ENCODE results near the gene DPH5.
"Not testable (repeated sequence)": the region's sequence is repeated elsewhere in the genome, so short reads cannot be mapped to it uniquely, and the experiment has no call there.

The DPH5 gene

DNA sequence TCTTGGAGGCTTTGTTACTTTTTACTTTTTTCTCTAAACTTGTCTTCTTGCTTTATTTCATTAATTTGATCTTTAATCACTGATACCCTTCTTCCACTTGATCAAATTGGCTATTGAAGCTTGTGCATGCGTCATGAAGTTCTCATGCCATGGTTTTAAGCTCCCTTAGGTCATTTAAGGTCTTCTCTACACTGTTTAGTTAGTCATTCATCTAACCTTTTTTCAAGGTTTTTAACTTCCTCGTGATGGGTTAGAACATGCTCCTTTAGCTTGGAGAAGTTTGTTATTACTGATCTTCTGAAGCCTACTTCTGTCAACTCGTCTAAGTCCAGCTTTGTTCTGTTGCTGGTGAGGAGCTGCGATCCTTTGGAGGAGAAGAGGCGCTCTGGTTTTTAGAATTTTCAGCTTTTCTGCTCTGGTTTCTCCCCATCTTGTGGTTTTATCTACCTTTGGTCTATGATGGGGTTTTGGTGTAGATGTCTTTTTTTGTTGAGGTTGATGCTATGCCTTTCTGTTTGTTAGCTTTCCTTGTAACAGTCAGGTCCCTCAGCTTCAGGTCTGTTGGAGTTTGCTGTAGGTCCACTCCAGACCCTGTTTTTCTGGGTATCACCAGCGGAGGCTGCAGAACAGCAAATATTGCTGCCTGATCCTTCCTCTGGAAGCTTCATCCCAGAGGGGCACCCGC is 76.7 kb downstream of the DPH5 start:
- not testable (repeated sequence) for H3K27ac ChIP-seq (ENCODE audit: low read depth, low read length); H3K27me3 ChIP-seq (ENCODE audit: control insufficient read depth in 1 of 2, insufficient read depth in 2 of 2, low read length in 2 of 2); H3K9ac ChIP-seq (ENCODE audit: low read depth in 1 of 2, low read length in 2 of 2); H3K9me3 ChIP-seq (ENCODE audit: control insufficient read depth in 1 of 2, low read length in 2 of 2); H3K4me1 ChIP-seq (ENCODE audit: control insufficient read depth in 1 of 2, insufficient read depth in 2 of 2, low read length in 2 of 2); H3K4me3 ChIP-seq (ENCODE audit: low read depth in 1 of 2, low read length in 2 of 2)
- peaks cover 0 to 18% of the 10 kb centered on the region in 2 donors for H3K36me3 ChIP-seq (ENCODE audit: control insufficient read depth in 1 of 2, insufficient read depth in 2 of 2, low read length in 2 of 2)

DNA sequence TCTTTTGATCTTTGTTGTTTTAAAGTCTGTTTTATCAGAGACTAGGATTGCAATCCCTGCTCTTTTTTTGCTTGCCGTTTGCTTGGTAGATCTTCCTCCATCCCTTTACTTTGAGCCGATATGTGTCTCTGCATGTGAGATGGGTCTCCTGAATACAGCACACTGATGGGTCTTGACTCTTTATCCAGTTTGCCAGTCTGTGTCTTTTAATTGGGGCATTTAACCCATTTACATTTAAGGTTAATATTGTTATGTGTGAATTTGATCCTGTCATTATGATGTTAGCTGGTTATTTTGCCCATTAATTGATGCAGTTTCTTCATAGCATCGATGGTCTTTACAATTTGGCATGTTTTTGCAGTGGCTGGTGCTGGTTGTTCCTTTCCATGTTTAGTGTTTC is 77.8 kb downstream of the DPH5 start:
- not testable (repeated sequence) for H3K4me1 ChIP-seq (ENCODE audit: control insufficient read depth in 1 of 2, insufficient read depth in 2 of 2, low read length in 2 of 2); H3K9ac ChIP-seq (ENCODE audit: low read depth in 1 of 2, low read length in 2 of 2); H3K27me3 ChIP-seq (ENCODE audit: control insufficient read depth in 1 of 2, insufficient read depth in 2 of 2, low read length in 2 of 2); H3K9me3 ChIP-seq (ENCODE audit: control insufficient read depth in 1 of 2, low read length in 2 of 2); H3K4me3 ChIP-seq (ENCODE audit: low read depth in 1 of 2, low read length in 2 of 2); H3K27ac ChIP-seq (ENCODE audit: low read depth, low read length)
- peaks cover 0 to 22% of the 10 kb centered on the region in 2 donors for H3K36me3 ChIP-seq (ENCODE audit: control insufficient read depth in 1 of 2, insufficient read depth in 2 of 2, low read length in 2 of 2)

DNA sequence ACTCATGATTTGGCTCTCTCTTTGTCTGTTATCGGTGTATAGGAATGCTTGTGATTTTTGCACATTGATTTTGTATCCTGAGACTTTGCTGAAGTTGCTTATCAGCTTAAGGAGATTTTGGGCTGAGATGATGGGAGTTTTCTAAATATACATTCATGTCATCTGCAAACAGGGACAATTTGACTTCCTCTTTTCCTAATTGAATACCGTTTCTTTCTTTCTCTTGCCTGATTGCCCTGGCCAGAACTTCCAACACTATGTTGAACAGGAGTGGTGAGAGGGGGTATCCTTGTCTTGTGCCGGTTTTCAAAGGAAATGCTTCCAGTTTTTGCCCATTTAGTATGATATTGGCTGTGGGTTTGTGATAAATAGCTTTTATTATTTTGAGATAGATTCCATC is 79.5 kb downstream of the DPH5 start:
- not testable (repeated sequence) for H3K4me1 ChIP-seq (ENCODE audit: control insufficient read depth in 1 of 2, insufficient read depth in 2 of 2, low read length in 2 of 2); H3K27me3 ChIP-seq (ENCODE audit: control insufficient read depth in 1 of 2, insufficient read depth in 2 of 2, low read length in 2 of 2); H3K9ac ChIP-seq (ENCODE audit: low read depth in 1 of 2, low read length in 2 of 2); H3K27ac ChIP-seq (ENCODE audit: low read depth, low read length); H3K9me3 ChIP-seq (ENCODE audit: control insufficient read depth in 1 of 2, low read length in 2 of 2); H3K4me3 ChIP-seq (ENCODE audit: low read depth in 1 of 2, low read length in 2 of 2)
- peaks cover 0 to 14% of the 10 kb centered on the region in 2 donors for H3K36me3 ChIP-seq (ENCODE audit: control insufficient read depth in 1 of 2, insufficient read depth in 2 of 2, low read length in 2 of 2)

DNA sequence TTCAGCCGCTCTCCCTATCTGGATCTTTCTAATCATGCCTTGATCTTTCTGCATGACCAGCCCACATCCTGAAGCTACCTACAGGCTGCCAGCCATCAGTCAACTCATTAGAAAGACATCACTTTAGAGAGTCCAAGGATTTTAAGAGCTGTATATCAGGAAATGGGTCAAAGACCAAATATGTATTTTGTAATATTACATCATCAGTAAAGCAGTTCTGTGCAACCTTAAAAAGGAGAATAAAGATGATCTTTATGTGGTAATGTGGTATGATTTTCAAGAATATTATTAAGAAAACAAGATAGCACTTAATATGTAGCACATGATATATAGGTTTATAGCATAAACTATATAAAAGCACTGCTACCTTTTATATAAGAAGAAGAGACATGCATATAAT is 82.1 kb downstream of the DPH5 start:
- H3K4me1 ChIP-seq (ENCODE audit: control insufficient read depth in 1 of 2, insufficient read depth in 2 of 2, low read length in 2 of 2) = no peaks in the 10 kb centered on the region
- no peak overlapping the region for H3K4me3 ChIP-seq (ENCODE audit: low read depth in 1 of 2, low read length in 2 of 2)
- H3K36me3 ChIP-seq (ENCODE audit: control insufficient read depth in 1 of 2, insufficient read depth in 2 of 2, low read length in 2 of 2) = peaks cover under 1 to 16% of the 10 kb centered on the region in 2 donors
- H3K27me3 ChIP-seq (ENCODE audit: control insufficient read depth in 1 of 2, insufficient read depth in 2 of 2, low read length in 2 of 2) = no peaks in the 10 kb centered on the region
- H3K9ac ChIP-seq (ENCODE audit: low read depth in 1 of 2, low read length in 2 of 2) = no peak overlapping the region
- no peaks in the 10 kb centered on the region for H3K9me3 ChIP-seq (ENCODE audit: control insufficient read depth in 1 of 2, low read length in 2 of 2)
- no peak overlapping the region for H3K27ac ChIP-seq (ENCODE audit: low read depth, low read length)

DNA sequence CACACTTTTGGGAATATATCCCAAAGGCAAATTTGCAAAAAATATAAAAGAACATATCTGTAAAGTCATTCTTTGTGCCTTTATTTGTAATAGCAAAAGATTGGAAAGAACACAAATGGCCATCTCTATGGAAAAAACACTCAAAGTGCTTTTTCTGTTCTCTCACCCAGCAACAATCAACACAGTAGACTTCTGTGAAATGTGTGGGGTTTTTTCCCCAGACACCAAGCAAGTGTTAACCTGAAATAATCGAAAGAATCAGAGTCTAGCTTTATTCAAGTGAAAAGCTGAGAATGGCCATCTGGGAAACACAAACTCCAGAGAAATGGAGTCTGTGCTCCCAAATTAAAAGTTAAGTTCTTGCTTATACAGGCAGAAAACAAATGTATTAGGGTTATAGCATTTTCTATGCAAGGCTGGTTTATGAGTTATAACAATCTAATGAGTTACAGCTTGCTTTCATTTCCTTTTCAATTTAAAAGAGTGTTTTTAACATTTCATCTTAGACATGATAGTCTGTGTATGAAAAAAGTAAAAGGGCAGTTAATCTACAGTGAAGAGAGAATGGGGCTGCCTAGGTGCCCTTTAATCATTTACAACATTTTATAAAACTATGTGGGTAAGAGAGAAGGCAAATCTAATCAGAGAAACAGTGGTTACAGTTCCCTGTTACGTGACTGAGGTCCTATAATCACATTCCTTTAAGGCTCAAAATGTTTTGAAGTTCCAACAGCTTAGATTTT is 83.1 kb downstream of the DPH5 start:
- no peaks in the 10 kb centered on the region for H3K27me3 ChIP-seq (ENCODE audit: control insufficient read depth in 1 of 2, insufficient read depth in 2 of 2, low read length in 2 of 2)
- H3K27ac ChIP-seq (ENCODE audit: low read depth, low read length) = no peak overlapping the region
- no peaks in the 10 kb centered on the region for H3K4me1 ChIP-seq (ENCODE audit: control insufficient read depth in 1 of 2, insufficient read depth in 2 of 2, low read length in 2 of 2)
- H3K9me3 ChIP-seq (ENCODE audit: control insufficient read depth in 1 of 2, low read length in 2 of 2) = no peaks in the 10 kb centered on the region
- no peak overlapping the region for H3K9ac ChIP-seq (ENCODE audit: low read depth in 1 of 2, low read length in 2 of 2)
- peaks cover 3 to 21% of the 10 kb centered on the region in 2 donors for H3K36me3 ChIP-seq (ENCODE audit: control insufficient read depth in 1 of 2, insufficient read depth in 2 of 2, low read length in 2 of 2)
- H3K4me3 ChIP-seq (ENCODE audit: low read depth in 1 of 2, low read length in 2 of 2) = no peak overlapping the region

DNA sequence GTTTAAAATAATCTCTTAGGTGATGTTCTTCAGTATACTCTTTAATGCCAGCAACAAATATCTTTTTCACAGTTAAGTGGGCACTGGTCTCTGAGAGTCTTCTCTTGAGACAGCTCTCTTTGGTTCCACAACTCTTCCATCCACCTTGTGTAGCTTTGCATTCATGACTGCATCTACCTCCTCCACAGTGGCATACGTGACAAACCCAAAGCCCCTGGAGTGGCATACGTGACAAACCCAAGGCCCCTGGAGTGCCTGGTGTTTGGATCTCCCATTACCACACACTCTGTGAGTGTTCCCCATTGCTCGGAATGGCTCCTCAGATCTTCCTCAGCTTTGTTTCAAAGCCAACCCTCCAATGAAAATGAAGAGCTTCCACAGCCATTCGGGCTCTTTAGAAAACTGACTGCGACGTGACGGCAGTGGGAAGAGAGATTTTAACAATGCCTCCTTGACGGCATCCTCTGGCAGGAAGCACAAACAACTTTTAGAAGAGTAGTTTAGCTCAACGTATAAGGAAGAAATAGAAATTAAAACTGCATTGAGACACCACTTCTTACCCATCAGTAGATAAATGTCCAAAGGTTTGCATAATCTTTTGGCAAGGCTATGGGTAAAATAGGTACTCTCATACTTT is 83.9 kb downstream of the DPH5 start:
- Histone ChIP-seq H3K27ac (ENCODE audit: low read depth, low read length) (no peak overlapping the region), H3K9me3 (ENCODE audit: control insufficient read depth in 1 of 2, low read length in 2 of 2) (no peaks in the 10 kb centered on the region), H3K36me3 (ENCODE audit: control insufficient read depth in 1 of 2, insufficient read depth in 2 of 2, low read length in 2 of 2) (peaks cover 3 to 21% of the 10 kb centered on the region in 2 donors), H3K4me1 (ENCODE audit: control insufficient read depth in 1 of 2, insufficient read depth in 2 of 2, low read length in 2 of 2) (no peaks in the 10 kb centered on the region), H3K4me3 (ENCODE audit: low read depth in 1 of 2, low read length in 2 of 2) (no peak overlapping the region), H3K27me3 (ENCODE audit: control insufficient read depth in 1 of 2, insufficient read depth in 2 of 2, low read length in 2 of 2) (no peaks in the 10 kb centered on the region), H3K9ac (ENCODE audit: low read depth in 1 of 2, low read length in 2 of 2) (no peak overlapping the region)

DNA sequence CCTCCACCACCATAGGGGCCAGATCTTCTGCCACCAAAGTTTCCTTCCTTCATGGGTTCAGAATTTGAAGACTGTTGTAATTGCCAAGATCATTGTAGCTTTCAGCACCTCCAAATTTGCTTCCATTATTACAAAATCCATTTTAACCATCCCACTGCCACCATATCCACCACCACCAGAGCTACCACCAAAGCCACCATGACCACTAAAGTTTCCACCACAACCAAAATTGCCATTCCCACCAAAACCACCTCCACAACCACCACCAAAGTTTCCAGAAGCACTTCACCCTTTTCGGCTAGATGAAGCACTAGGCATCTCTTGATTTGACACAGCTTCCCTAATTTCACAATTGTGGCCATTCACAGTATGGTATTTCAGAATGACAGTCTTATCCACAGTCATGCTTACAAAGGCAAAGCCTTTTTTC is 84.5 kb downstream of the DPH5 start:
- Histone ChIP-seq H3K9ac (ENCODE audit: low read depth in 1 of 2, low read length in 2 of 2) (no peak overlapping the region), H3K4me1 (ENCODE audit: control insufficient read depth in 1 of 2, insufficient read depth in 2 of 2, low read length in 2 of 2) (no peaks in the 10 kb centered on the region), H3K36me3 (ENCODE audit: control insufficient read depth in 1 of 2, insufficient read depth in 2 of 2, low read length in 2 of 2) (peaks cover 3 to 21% of the 10 kb centered on the region in 2 donors), H3K27ac (ENCODE audit: low read depth, low read length) (no peak overlapping the region), H3K9me3 (ENCODE audit: control insufficient read depth in 1 of 2, low read length in 2 of 2) (no peaks in the 10 kb centered on the region), H3K27me3 (ENCODE audit: control insufficient read depth in 1 of 2, insufficient read depth in 2 of 2, low read length in 2 of 2) (no peaks in the 10 kb centered on the region), H3K4me3 (ENCODE audit: low read depth in 1 of 2, low read length in 2 of 2) (no peak overlapping the region)

Data from duodenal mucosa (tissue), 2 donors.